GM10266 (cell line): ENCODE measurements around the gene FBXO21.

Source experiments
- DNase-seq: peaks from one replicate; pipeline ENCODE4 v3.0.0; 2012; ENCODE audit errors: extremely low spot score
- CTCF ChIP-seq: IDR thresholded peaks from 2 replicates; pipeline ENCODE4 v1.5.1; 2012; ENCODE audit warnings: mild to moderate bottlenecking, low read depth; ENCODE audit not compliant: control insufficient read depth, insufficient read depth; ENCODE audit errors: missing control alignments

The FBXO21 gene

GRCh38 chr12:117093918-117094630 is 96.2 kb downstream of the FBXO21 start:
- no peak for DNase-seq
- TF ChIP-seq CTCF, result no peak

- no peak for TF ChIP-seq CTCF
- DNase-seq, result no peak
These were observed 96.8 kb downstream of the FBXO21 start for GRCh38 chr12:117093431-117093830.

- no peak for DNase-seq
- no peak for TF ChIP-seq CTCF
These were observed 97.4 kb downstream of the FBXO21 start for GRCh38 chr12:117092886-117093285.

- no peak for TF ChIP-seq CTCF
- DNase-seq, result no peak
These were observed 97.8 kb downstream of the FBXO21 start for GRCh38 chr12:117092511-117092780.
